Stomach smooth muscle (tissue), 2 donors: ENCODE results near the gene ZC3H18.

Source experiments
- H3K27ac ChIP-seq: one replicate; pipeline ENCODE4 v1.7.0; 2013; ENCODE audit warnings: mild to moderate bottlenecking, low read length, inconsistent platforms
- H3K27me3 ChIP-seq, 2 donors: one replicate each; pipeline ENCODE4 v1.7.0; 2013; ENCODE audit warnings: low read length in 2 of 2; ENCODE audit not compliant: insufficient read depth in 2 of 2, control insufficient read depth in 1 of 2
- H3K36me3 ChIP-seq, 2 donors: one replicate each; pipeline ENCODE4 v1.7.0; 2013; ENCODE audit warnings: low read length in 2 of 2; ENCODE audit not compliant: control insufficient read depth in 2 of 2, insufficient read depth in 2 of 2
- H3K4me1 ChIP-seq: one replicate; pipeline ENCODE4 v1.7.0; 2013; ENCODE audit warnings: low read length; ENCODE audit not compliant: control insufficient read depth, insufficient read depth
- H3K4me3 ChIP-seq, 2 donors: one replicate each; pipeline ENCODE4 v1.7.0; 2013; ENCODE audit warnings: low read length in 2 of 2
- H3K9ac ChIP-seq, 2 donors: one replicate each; pipeline ENCODE4 v1.7.0; 2013; ENCODE audit warnings: low read length in 2 of 2, mild to moderate bottlenecking in 1 of 2
- H3K9me3 ChIP-seq, 2 donors: one replicate each; pipeline ENCODE4 v1.7.0; 2013; ENCODE audit warnings: low read length in 2 of 2; ENCODE audit not compliant: control insufficient read depth in 2 of 2
- donor health status: healthy.
- donor health status: Pancreatic carcinoma.

The ZC3H18 gene

GRCh38 chr16:88533381-88533917 is 36.8 kb upstream of the ZC3H18 start:
- Histone ChIP-seq H3K27me3 (no peaks in the 10 kb centered on the region), H3K27ac (no peak overlapping the region), H3K36me3 (no peaks in the 10 kb centered on the region), H3K9me3 (no peaks in the 10 kb centered on the region), H3K4me3 (peak overlapping the region in 1 of 2 donors; percentile 68), H3K4me1 (peaks cover 22% of the 10 kb centered on the region), H3K9ac (peak overlapping the region; percentile 29 to 33)

- no peak overlapping the region for H3K27ac ChIP-seq
- peaks cover 0 to 4% of the 10 kb centered on the region in 2 donors for H3K27me3 ChIP-seq
- H3K36me3 ChIP-seq = no peaks in the 10 kb centered on the region
- peaks cover 22% of the 10 kb centered on the region for H3K4me1 ChIP-seq
- peak overlapping the region; percentile 47 to 66 for H3K9ac ChIP-seq
- H3K4me3 ChIP-seq = peak overlapping the region; percentile 40 to 76
- H3K9me3 ChIP-seq = no peaks in the 10 kb centered on the region
Observed at GRCh38 chr16:88533932-88534637, 36.1 kb upstream of the ZC3H18 start.

GRCh38 chr16:88534638-88535190 is 35.5 kb upstream of the ZC3H18 start:
- Histone ChIP-seq H3K27ac (no peak overlapping the region), H3K9me3 (no peaks in the 10 kb centered on the region), H3K36me3 (no peaks in the 10 kb centered on the region), H3K27me3 (peaks cover 5 to 8% of the 10 kb centered on the region in 2 donors), H3K9ac (peak overlapping the region in 1 of 2 donors; percentile 29), H3K4me3 (peak overlapping the region in 1 of 2 donors; percentile 76), H3K4me1 (peaks cover 22% of the 10 kb centered on the region)

- H3K36me3 ChIP-seq = no peaks in the 10 kb centered on the region
- peaks cover 22% of the 10 kb centered on the region for H3K4me1 ChIP-seq
- peak overlapping the region in 1 of 2 donors; percentile 29 for H3K9ac ChIP-seq
- peaks cover 11 to 14% of the 10 kb centered on the region in 2 donors for H3K27me3 ChIP-seq
- H3K27ac ChIP-seq = no peak overlapping the region
- peak overlapping the region in 1 of 2 donors; percentile 67 for H3K4me3 ChIP-seq
- no peaks in the 10 kb centered on the region for H3K9me3 ChIP-seq
Observed at GRCh38 chr16:88535191-88535856, 34.9 kb upstream of the ZC3H18 start.

- Histone ChIP-seq H3K4me3 (no peak overlapping the region), H3K36me3 (no peaks in the 10 kb centered on the region), H3K9ac (no peak overlapping the region), H3K27ac (no peak overlapping the region), H3K9me3 (no peaks in the 10 kb centered on the region), H3K4me1 (peaks cover 22% of the 10 kb centered on the region), H3K27me3 (peaks cover 17 to 19% of the 10 kb centered on the region in 2 donors)
Observed at GRCh38 chr16:88535857-88536222, 34.4 kb upstream of the ZC3H18 start.

- Histone ChIP-seq H3K4me3 (no peak overlapping the region), H3K27me3 (peaks cover 20 to 22% of the 10 kb centered on the region in 2 donors), H3K36me3 (no peaks in the 10 kb centered on the region), H3K9me3 (no peaks in the 10 kb centered on the region), H3K9ac (no peak overlapping the region), H3K27ac (no peak overlapping the region), H3K4me1 (peaks cover 22% of the 10 kb centered on the region)
Observed at GRCh38 chr16:88536510-88536909, 33.7 kb upstream of the ZC3H18 start.

- H3K4me1 ChIP-seq = peaks cover 22% of the 10 kb centered on the region
- no peaks in the 10 kb centered on the region for H3K36me3 ChIP-seq
- no peak overlapping the region for H3K9ac ChIP-seq
- no peak overlapping the region for H3K4me3 ChIP-seq
- H3K27ac ChIP-seq = no peak overlapping the region
- peaks cover 20 to 24% of the 10 kb centered on the region in 2 donors for H3K27me3 ChIP-seq
- H3K9me3 ChIP-seq = no peaks in the 10 kb centered on the region
Observed at GRCh38 chr16:88536971-88537751, 33.0 kb upstream of the ZC3H18 start.

- H3K27ac ChIP-seq = no peak overlapping the region
- peaks cover 0 to 3% of the 10 kb centered on the region in 2 donors for H3K9me3 ChIP-seq
- H3K9ac ChIP-seq = no peak overlapping the region
- H3K4me1 ChIP-seq = peaks cover 17% of the 10 kb centered on the region
- peaks cover 20 to 24% of the 10 kb centered on the region in 2 donors for H3K27me3 ChIP-seq
- H3K4me3 ChIP-seq = no peak overlapping the region
- no peaks in the 10 kb centered on the region for H3K36me3 ChIP-seq
Observed at GRCh38 chr16:88537859-88538258, 32.3 kb upstream of the ZC3H18 start.

GRCh38 chr16:88538366-88539060 is 31.7 kb upstream of the ZC3H18 start:
- Histone ChIP-seq H3K4me1 (peaks cover 11% of the 10 kb centered on the region), H3K9ac (no peak overlapping the region), H3K27ac (no peak overlapping the region), H3K36me3 (no peaks in the 10 kb centered on the region), H3K27me3 (peaks cover 20 to 24% of the 10 kb centered on the region in 2 donors), H3K9me3 (peaks cover 0 to 8% of the 10 kb centered on the region in 2 donors), H3K4me3 (no peak overlapping the region)

- peaks cover 20 to 25% of the 10 kb centered on the region in 2 donors for H3K27me3 ChIP-seq
- no peak overlapping the region for H3K27ac ChIP-seq
- peaks cover 11% of the 10 kb centered on the region for H3K4me1 ChIP-seq
Observed at GRCh38 chr16:88539261-88539651, 30.9 kb upstream of the ZC3H18 start.

More at GRCh38 chr16:88539261-88539651, 30.9 kb upstream of the ZC3H18 start:
- no peak overlapping the region for H3K4me3 ChIP-seq
- H3K9ac ChIP-seq = no peak overlapping the region
- no peaks in the 10 kb centered on the region for H3K36me3 ChIP-seq
- peaks cover 0 to 10% of the 10 kb centered on the region in 2 donors for H3K9me3 ChIP-seq
